Islet of Langerhans (tissue), 1 donor: Measurements from ENCODE around the gene KIAA0319L.

Source experiments
- FAIRE-seq: peaks from one replicate; lab custom pipeline; 2011; peaks lifted over from hg19 to GRCh38; lab: Jason Lieb, UNC

KIAA0319L gene

GRCh38 chr1:35561972-35562680, 4.9 kb upstream of the KIAA0319L start:
- FAIRE-seq: no peak

DNA sequence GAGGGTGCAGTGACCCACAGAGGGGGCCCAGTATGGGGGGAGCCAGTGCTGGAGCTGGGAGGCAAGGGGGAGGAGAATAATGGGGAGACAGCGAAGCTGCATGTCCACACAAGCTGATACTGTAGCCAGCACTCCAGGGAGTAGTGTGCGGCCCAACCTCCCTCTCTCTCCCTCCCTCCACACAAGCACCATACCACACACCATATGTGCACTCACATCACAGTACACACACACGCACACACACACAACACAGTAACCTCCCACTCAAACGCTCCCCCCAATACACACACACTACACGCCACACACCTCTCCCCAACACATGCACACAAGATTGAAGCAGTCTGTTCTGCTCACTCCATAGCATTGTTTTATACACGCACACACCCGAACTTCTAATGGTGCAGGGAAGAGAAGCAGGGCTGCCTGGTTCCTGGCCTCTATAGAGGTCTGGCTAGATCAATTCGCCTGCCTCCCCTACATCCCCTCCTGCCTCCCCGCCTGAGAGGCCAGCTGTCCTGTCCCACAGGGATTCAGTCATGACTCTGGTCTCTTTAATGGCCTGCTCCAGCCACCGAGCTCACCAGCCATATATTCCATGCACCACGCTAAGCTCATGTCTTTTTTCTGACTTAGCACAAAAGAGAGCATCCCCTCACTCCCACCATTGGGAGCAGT, 4.2 kb upstream of the KIAA0319L start:
- no peak for FAIRE-seq

- no peak for FAIRE-seq
These were observed 3.3 kb upstream of the KIAA0319L start for GRCh38 chr1:35560256-35561225.

- no peak for FAIRE-seq
These were observed 2.2 kb upstream of the KIAA0319L start for GRCh38 chr1:35559317-35559944.

GRCh38 chr1:35558374-35559316, 1.4 kb upstream of the KIAA0319L start:
- FAIRE-seq: no peak

- FAIRE-seq: no peak
These were observed 589 bp upstream of the KIAA0319L start, which contains the start of gene NCDN for GRCh38 chr1:35557611-35558373. NCDN (plus strand) TSS chr1:35557799; CDS start chr1:35558191, 392 bp downstream.

DNA sequence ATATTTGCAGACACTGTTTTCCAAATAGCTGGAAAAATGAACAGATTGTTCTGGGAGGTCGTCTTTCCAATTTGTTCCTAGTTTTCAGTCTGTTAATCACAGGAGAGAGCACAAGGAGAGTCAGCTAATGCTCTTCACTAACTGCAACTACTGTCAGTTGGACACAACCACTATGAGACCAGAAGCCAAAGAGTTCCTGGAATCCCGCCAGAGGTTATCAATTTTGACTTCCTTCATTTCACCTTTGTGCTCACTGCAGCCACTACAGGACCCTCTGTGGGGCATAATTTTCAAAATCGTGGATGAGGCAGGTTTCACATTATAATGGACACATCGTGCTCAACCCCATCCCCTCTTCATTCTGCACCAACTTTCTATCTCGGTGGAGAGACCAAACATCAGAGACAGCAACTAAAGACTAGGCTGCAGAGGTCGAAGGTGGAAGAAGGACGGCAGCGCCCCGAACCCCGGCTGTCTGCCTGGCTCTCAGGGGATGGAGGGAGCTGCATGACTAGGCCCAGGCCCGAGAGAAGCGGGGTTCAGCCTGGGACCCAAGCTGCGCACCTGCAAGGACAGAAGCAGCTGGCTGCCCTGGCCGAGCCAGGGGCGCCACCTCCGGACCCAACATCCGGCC, 602 bp downstream of the KIAA0319L start:
- FAIRE-seq: no peak

DNA sequence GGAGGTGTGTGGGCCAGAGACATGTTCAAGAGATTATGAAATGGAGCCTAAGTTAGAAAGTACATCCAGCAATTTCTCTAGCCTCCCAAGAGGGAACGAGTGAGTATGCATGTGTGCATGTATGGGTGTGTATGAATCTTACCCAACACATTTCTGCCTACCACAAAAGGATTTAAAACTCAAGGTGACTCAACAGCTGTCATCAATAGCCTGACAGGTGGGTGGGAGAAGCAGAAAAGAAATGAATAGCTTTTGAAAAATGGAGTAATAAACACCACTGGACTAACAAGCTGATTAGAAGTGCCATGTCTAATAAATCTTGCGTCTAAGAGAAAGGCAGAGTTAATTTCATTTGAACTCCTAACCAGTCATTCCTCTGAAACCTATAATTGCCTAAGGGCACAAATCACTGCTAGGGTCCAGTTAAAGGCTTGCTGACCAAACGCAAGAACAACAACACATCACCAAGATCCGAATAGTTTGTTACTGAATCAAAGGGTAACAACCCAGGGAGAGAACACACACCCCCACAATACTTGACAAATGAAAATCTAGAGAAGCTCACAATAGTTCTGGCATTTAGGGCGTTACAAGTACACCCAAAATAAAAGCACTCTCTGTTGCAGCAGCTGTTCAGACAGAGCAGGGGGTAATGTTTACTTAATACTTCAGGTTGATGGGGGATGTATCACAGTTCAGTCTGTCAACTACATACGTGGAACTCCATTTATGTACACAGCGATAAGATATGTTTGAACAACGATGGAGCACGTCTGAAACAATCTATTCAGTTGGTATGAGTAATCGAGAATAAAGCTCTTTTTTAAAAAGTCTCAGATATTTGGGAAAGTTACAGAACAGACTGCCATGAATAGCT, 1.4 kb downstream of the KIAA0319L start:
- FAIRE-seq: peak; percentile 96

DNA sequence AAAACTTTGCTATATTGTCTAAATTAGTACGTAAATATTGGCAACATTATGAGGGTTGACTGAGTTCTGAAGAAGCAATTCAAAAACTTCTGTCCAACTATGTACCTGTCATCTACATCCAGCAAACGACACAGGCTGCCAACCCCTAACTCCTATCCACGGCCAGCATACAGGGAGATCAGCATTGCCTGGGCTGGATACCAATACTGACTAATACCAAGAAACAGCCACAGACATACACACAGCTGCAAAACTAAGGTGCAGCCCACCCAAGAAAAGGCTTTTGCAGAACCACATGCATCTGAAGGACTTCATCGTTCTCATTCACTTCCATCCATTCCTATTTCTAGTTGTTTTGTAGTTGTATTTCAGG, 2.0 kb downstream of the KIAA0319L start:
- FAIRE-seq: no peak

- FAIRE-seq: peak; percentile 49
These were observed 2.7 kb downstream of the KIAA0319L start for GRCh38 chr1:35554266-35555211.

DNA sequence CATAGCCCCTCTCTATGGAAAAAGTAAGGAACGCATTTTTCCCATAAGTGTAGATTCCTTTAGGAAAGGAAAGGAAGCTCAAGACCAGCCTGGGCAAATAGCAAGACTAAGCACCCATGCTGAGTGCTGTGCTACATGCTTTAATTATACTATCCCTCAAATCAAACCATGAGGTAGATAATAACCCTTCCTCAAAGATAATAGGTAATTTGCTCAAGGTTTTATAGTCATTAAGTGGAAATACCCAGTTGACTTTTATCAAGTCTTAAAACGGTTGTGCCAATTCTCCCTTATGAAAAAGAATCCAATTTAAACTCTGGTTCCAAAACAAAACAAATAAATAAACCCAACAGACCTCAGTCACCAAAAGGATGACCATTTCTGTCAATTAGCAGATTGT, 3.4 kb downstream of the KIAA0319L start:
- no peak for FAIRE-seq

GRCh38 chr1:35546614-35547013, 10.6 kb downstream of the KIAA0319L start:
- FAIRE-seq: no peak

DNA sequence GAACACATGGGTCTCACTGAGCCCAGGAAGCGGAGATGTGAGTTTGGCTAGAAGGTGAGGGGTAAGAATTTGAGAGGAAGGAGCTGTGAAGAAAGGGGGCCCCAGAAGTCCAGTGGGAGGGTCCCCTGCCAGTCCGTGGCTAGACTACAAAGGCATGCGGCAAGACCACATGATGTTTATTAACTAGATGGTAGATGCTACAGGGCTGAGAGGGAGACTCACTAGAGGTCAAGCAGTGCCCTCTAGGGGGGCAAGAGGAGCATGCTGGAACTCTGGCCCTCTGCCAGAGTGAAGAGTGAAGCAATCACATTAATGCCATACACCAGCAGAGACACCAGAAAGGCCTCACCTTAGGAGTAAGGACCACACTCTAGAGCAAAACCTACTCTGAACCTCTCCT, 12.2 kb downstream of the KIAA0319L start:
- FAIRE-seq: no peak

DNA sequence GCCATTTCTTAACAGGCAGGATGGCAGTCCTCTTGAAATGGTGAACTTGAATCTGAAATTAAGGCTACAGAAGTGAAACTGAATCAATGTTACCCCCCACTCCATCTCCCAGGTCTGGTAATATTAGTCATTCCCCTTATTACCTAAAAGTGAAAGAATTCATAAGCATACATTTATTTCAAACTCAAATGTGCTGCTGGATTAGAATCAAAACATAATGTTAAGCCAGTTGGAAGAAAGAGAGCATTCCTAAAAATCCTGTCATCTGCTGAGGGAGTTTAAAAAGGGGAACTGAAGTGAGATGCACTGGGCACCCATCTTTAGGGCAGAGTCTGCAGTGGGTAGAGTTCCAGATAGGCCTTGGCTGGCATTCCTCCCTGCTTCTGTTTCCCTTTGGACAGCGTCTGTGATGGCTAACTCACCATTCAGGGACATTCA, 17.4 kb downstream of the KIAA0319L start:
- no peak for FAIRE-seq

DNA sequence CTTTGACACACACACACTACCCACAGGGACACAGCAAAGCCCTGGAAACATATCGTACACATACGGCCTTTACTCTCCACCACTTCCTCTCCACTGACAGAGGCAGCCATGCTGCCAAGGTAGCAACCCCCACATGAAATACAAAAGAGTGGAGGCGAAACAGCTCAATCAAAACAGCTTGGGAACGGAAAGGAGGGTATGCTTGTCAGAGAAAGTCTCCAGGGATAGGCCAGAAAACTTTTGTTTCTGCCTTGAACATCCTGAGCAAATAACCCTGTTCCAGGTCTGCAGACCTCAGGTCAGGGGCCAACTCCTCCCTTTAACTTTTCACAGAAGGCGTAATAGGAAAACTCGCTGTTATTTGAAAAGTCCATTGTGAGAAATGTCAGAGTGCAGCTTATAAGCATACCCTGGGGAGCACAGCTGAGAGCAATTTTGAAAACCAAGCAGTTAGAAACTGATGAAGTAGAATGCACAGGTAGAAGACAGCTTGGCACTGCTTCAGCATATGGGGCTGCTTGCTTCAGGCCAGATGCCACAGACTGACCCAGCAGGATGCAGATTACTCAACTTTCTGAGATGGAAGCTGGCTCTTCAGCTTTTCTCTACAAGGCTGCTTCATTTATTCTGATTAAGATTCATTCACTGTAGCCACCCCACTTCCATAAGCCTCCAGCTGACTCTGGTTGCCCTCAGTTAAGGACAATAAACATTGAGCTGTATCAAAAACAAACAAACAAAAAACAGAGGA, 18.0 kb downstream of the KIAA0319L start:
- no peak for FAIRE-seq

GRCh38 chr1:35537806-35538205, 19.4 kb downstream of the KIAA0319L start:
- no peak for FAIRE-seq
